Adrenal gland (tissue), 12 donors: ENCODE data around the gene ST7. TPM values are rescaled to one million over a fixed set of nuclear protein-coding genes. Genes with fewer than 3 reads are reported as not detected.

Source experiments
- DNase-seq, 7 donors: peaks; one replicate each; pipeline ENCODE4 v3.0.0-alpha.2; 2019 to 2020
- H3K27ac ChIP-seq, 5 donors: fragments of 200-600 bp; sonication (generic) in 4 of 5; 1 replicate in 3 of 5; 2 replicates in 2 of 5; pipeline versions ENCODE4 v1.5.1 to v1.8.0; 2016 to 2020; ENCODE audit warnings: mild to moderate bottlenecking in 1 of 5
- H3K27me3 ChIP-seq: fragments of 200-600 bp; 2 replicates; pipeline ENCODE4 v1.8.0; 2021
- H3K36me3 ChIP-seq, 2 donors: fragments of 200-600 bp; replicated peaks in 1 of 2; 1 replicate in 1 of 2; 2 replicates in 1 of 2; pipeline versions ENCODE4 v1.5.1 to v1.8.0; 2018 to 2022
- H3K4me1 ChIP-seq, 2 donors: fragments of 200-600 bp; replicated peaks in 1 of 2; 1 replicate in 1 of 2; 2 replicates in 1 of 2; pipeline versions ENCODE4 v1.5.1 to v1.8.0; 2018 to 2021
- H3K4me3 ChIP-seq, 4 donors: fragments of 200-600 bp; sonication (generic) in 3 of 4; one replicate each; pipeline ENCODE4 v1.5.1; 2016 to 2018
- H3K9me3 ChIP-seq, 3 donors: fragments of 200-600 bp; sonication (generic) in 1 of 3; replicated peaks in 1 of 3; 1 replicate in 2 of 3; 2 replicates in 1 of 3; pipeline versions ENCODE4 v1.5.1 to v1.8.0; 2016 to 2021
- CTCF ChIP-seq, 6 experiments: fragments of 450-650 bp in 4 of 6; fragments of 200-600 bp in 2 of 6; sonication (generic) in 1 of 6; IDR thresholded peaks; 1 replicate in 5 of 6; 2 replicates in 1 of 6; pipeline versions ENCODE4 v1.5.1 to v1.8.0; 2016 to 2021; ENCODE audit warnings: antibody characterized with exemption in 6 of 6, mild to moderate bottlenecking in 2 of 6, moderate library complexity in 1 of 6
- POLR2A ChIP-seq, 2 donors: fragments of 450-650 bp; IDR thresholded peaks; one replicate each; pipeline ENCODE4 v1.6.1; 2017; ENCODE audit warnings: antibody characterized with exemption in 2 of 2, mild to moderate bottlenecking in 2 of 2, moderate library complexity in 1 of 2
- WGBS, 4 donors: extraction: QIAGEN DNeasy Blood & Tissue Kit in 2 of 4; methylation state at CpG; one replicate each; pipeline versions ENCODE4 v1.1.5 to v1.1.7; 2013 to 2017; 5-methylcytosine and 5-hydroxymethylcytosine counted together
- intact Hi-C, 2 donors: fragments of 100-400 bp; cut with DNase I; formaldehyde crosslinking; loops; one replicate each; pipeline versions ENCODE4 v1.14.1 to v1.15.0; 2022 to 2023
- polyA plus RNA-seq, 3 donors: library from polyadenylated mRNA; stranded (reverse); fragments of 200-250 nt in 2 of 3; fragments of 350-450 nt in 1 of 3; fragmentation: Illumina TruSeq in 1 of 3; extraction: RNeasy Lipid Tissue Mini Kit (QIAGEN cat#74804) in 1 of 3; gene quantifications; one replicate each; pipeline ENCODE4 v1.2.3, GENCODE V29; 2013 to 2014
- total RNA-seq, 9 donors: library from RNA; depleted of rRNA in 4 of 9; stranded (reverse); fragments of >200 nt in 4 of 9; fragments of 120-200 nt in 1 of 9; fragmentation: NEBNext Ultra II Directional in 1 of 9; extraction: Animal tissue kit (Norgen Biotek cat#: 25700) in 1 of 9; gene quantifications; one replicate each; pipeline versions ENCODE4 v1.1.0 to v1.2.4, GENCODE V29; 2013 to 2023
- donor health status: healthy with polysubstance abuse.
- donor health status: Bipolar disorder and iron deficiency.
- donor health status: DM: yes; HTN: yes; CAD: no.
- donor health status: DM: no; HTN: no; CAD: no.
- donor health status: DM: no; HTN: no; CAD: no.
- donor health status: DM: yes; HTN: yes; CAD: no.

The ST7 gene
- total and polyA plus RNA-seq, 12 donors: 15.7 to 69.9 (median 33.1) TPM

- H3K27ac ChIP-seq: no peak overlapping the region
- no peak overlapping the region for H3K4me3 ChIP-seq
- no peaks in the 10 kb centered on the region for H3K9me3 ChIP-seq
- no peak for TF ChIP-seq POLR2A (IDR thresholded peaks at IDR 0.05)
- no peak for TF ChIP-seq CTCF (IDR thresholded peaks at IDR 0.05)
- no peak for DNase-seq
- peaks cover 8 to 11% of the 10 kb centered on the region in 2 donors for H3K4me1 ChIP-seq
- intact Hi-C loops: no loop called here
- no peaks in the 10 kb centered on the region for H3K27me3 ChIP-seq
- no peaks in the 10 kb centered on the region for H3K36me3 ChIP-seq
Measured at GRCh38 chr7:117077658-117078057, 124.4 kb downstream of the ST7 start.

- no peak for DNase-seq
- no peaks in the 10 kb centered on the region for H3K9me3 ChIP-seq
- WGBS, 4 donors: 84 to 92% (median 86%) methylated on average over 2 of the region's 2 CpGs
- H3K4me1 ChIP-seq: peaks cover 0 to 20% of the 10 kb centered on the region in 2 donors
- intact Hi-C loops: no loop called here
- TF ChIP-seq POLR2A (IDR thresholded peaks at IDR 0.05) (no peak), CTCF (IDR thresholded peaks at IDR 0.05) (no peak)
- no peaks in the 10 kb centered on the region for H3K27me3 ChIP-seq
- H3K27ac ChIP-seq: no peak overlapping the region
- H3K36me3 ChIP-seq: no peaks in the 10 kb centered on the region
- H3K4me3 ChIP-seq: no peak overlapping the region
Measured at GRCh38 chr7:117082647-117083046, 129.3 kb downstream of the ST7 start.

- Histone ChIP-seq H3K36me3 (no peaks in the 10 kb centered on the region), H3K4me3 (no peak overlapping the region), H3K27me3 (no peaks in the 10 kb centered on the region), H3K27ac (no peak overlapping the region), H3K9me3 (no peaks in the 10 kb centered on the region), H3K4me1 (peaks cover 0 to 25% of the 10 kb centered on the region in 2 donors)
- intact Hi-C loops: no loop called here
- TF ChIP-seq CTCF (IDR thresholded peaks at IDR 0.05): no peak
- TF ChIP-seq POLR2A (IDR thresholded peaks at IDR 0.05): no peak
- 55 to 69% (median 64%) methylated on average over 2 of the region's 2 CpGs for WGBS, 4 donors
- no peak for DNase-seq
Measured at GRCh38 chr7:117083648-117084047, 130.3 kb downstream of the ST7 start.

GRCh38 chr7:117084286-117084685 lies 131.0 kb downstream of the ST7 start:
- intact Hi-C loops: no loop called here
- peaks cover 0 to 25% of the 10 kb centered on the region in 2 donors for H3K4me1 ChIP-seq
- DNase-seq: no peak
- H3K36me3 ChIP-seq: no peaks in the 10 kb centered on the region
- no peak for TF ChIP-seq POLR2A (IDR thresholded peaks at IDR 0.05)
- no peak for TF ChIP-seq CTCF (IDR thresholded peaks at IDR 0.05)
- H3K27ac ChIP-seq: no peak overlapping the region
- 86 to 98% (median 95%) methylated on average over 1 of the region's 1 CpG for WGBS, 4 donors
- no peak overlapping the region for H3K4me3 ChIP-seq
- H3K9me3 ChIP-seq: no peaks in the 10 kb centered on the region
- no peaks in the 10 kb centered on the region for H3K27me3 ChIP-seq
